DND-41 (cell line): ENCODE measurements around the gene SMTNL2.

ENCODE experiments used
- CTCF ChIP-seq: IDR thresholded peaks from 2 replicates; pipeline ENCODE4 v1.5.1; 2012; ENCODE audit warnings: borderline replicate concordance, low read length, moderate library complexity, mild to moderate bottlenecking; ENCODE audit not compliant: poor library complexity, severe bottlenecking; ENCODE audit errors: extremely low read depth
- EZH2 ChIP-seq: IDR thresholded peaks from 3 replicates; pipeline ENCODE4 v1.6.1; 2012; ENCODE audit warnings: borderline replicate concordance, low read depth, mild to moderate bottlenecking, moderate library complexity, low read length, inconsistent platforms; ENCODE audit not compliant: severe bottlenecking

DNA sequence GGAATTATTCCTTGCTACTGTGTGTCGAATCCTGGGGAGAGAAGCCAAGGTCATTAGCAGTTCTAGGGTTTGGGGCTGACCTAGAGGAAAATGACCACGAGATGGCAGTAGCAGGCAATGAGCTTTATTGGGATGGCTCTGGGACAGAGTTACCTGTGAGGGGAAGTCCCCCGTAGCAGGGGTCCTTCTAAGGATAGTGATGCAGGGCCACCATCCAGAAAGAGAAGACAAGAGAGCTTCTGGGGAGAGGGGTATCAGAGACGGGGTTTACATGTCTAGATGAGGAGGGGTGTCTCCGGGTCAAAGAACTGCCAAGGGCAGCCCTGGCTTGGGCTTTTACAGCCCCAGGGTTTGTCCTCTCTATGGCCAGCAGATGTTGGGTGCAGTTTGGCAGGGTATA lies 17.5 kb upstream of the SMTNL2 start:
- peak; percentile 77 for TF ChIP-seq CTCF
- no peak for TF ChIP-seq EZH2
